ENCODE data around the gene JUN. TPM values are rescaled to one million over a fixed set of nuclear protein-coding genes. Genes with fewer than 3 reads are reported as not detected.

Gene JUN
- total and polyA plus RNA-seq, 2 of the 13 experiments (the other 11 are each of a cell fraction or from before 2014, with no cell fraction given): 18.2 to 22.3 TPM

GRCh38 chr1:58798910-58799442, 15.1 kb upstream of the JUN start:
- ATAC-seq (no peak), DNase-seq (ENCODE audit: low spot score) (no peak), FAIRE-seq (no peak)
- Histone ChIP-seq H4K20me1 (ENCODE audit: insufficient read depth, low read length) (no peaks in the 10 kb centered on the region), H3K9me3 (ENCODE audit: low read length) (no peaks in the 10 kb centered on the region), H3K4me2 (ENCODE audit: low read depth, low read length) (no peak overlapping the region), H3K27ac (ENCODE audit: extremely low read length, insufficient read depth, low read length) (no peak overlapping the region), H3K27me3 (ENCODE audit: control insufficient read depth in 1 of 2, insufficient read depth in 2 of 2, low read length in 2 of 2) (peaks cover 0 to 5% of the 10 kb centered on the region in 2 experiments; a peak in 1 of 5 replicates), H2AFZ (ENCODE audit: low read length) (no peak overlapping the region), H3K79me2 (ENCODE audit: insufficient read depth, low read length) (no peaks in the 10 kb centered on the region), H3K4me3 (replicated peaks in 1 of 3; ENCODE audit: insufficient read depth in 1 of 3, low read depth in 2 of 3, low read length in 3 of 3) (no peak overlapping the region), H3K9ac (ENCODE audit: insufficient read depth, low read depth, low read length) (no peak overlapping the region), H3K36me3 (replicated peaks in 1 of 2; ENCODE audit: control insufficient read depth in 1 of 2, insufficient read depth in 2 of 2, low read length in 2 of 2) (no peaks in the 10 kb centered on the region), H3K4me1 (ENCODE audit: insufficient read depth, low read length) (peaks cover 11% of the 10 kb centered on the region)
- whole genome bisulfite sequencing (ENCODE audit: low lambda C conversion rate): 62% methylated on average over 1 of the region's 1 CpG
- POLR2A ChIA-PET: no interaction called here
- CTCF ChIA-PET (ENCODE audit: low intra/inter-chr PET ratio, low total read pairs): no interaction called here
- BruUV-seq (replicated peaks): no TSS peak
- TF ChIP-seq ZNF891 (CRISPR knock-in tag; IDR thresholded peaks at IDR 0.05) (no peak), BRF2 (CRISPR knock-in tag; IDR thresholded peaks at IDR 0.05) (no peak), ZNF547 (CRISPR knock-in tag; IDR thresholded peaks at IDR 0.05) (no peak), ZNF24 (IDR thresholded peaks at IDR 0.05) (no peak), SRSF1 (optimal IDR thresholded peaks at IDR 0.05; ENCODE audit: low read depth, low read length) (no peak), NRL (CRISPR knock-in tag; IDR thresholded peaks at IDR 0.05; ENCODE audit: borderline replicate concordance) (no peak), CBX2 (IDR thresholded peaks at IDR 0.05; ENCODE audit: low read depth, low read length) (no peak), CBX2 (CRISPR knock-in tag; IDR thresholded peaks at IDR 0.05; ENCODE audit: low read depth) (no peak), PAWR (CRISPR knock-in tag; IDR thresholded peaks at IDR 0.05; ENCODE audit: borderline replicate concordance) (no peak), GTF3A (CRISPR knock-in tag; conservative IDR thresholded peaks at IDR 0.05) (no peak), PBX3 (CRISPR knock-in tag; IDR thresholded peaks at IDR 0.05; ENCODE audit: borderline replicate concordance) (no peak), ZNF543 (CRISPR knock-in tag; IDR thresholded peaks at IDR 0.05) (no peak), MYC (CRISPR knock-in tag; IDR thresholded peaks at IDR 0.05; ENCODE audit: borderline replicate concordance) (no peak), ZNF782 (CRISPR knock-in tag; IDR thresholded peaks at IDR 0.05; ENCODE audit: borderline replicate concordance) (no peak), FOXC1 (CRISPR knock-in tag; IDR thresholded peaks at IDR 0.05; ENCODE audit: borderline replicate concordance) (no peak), ZNF275 (CRISPR knock-in tag; IDR thresholded peaks at IDR 0.05; ENCODE audit: borderline replicate concordance) (no peak), TBP (CRISPR knock-in tag; IDR thresholded peaks at IDR 0.05) (no peak)
- TF ChIP-seq, protein P1, sequence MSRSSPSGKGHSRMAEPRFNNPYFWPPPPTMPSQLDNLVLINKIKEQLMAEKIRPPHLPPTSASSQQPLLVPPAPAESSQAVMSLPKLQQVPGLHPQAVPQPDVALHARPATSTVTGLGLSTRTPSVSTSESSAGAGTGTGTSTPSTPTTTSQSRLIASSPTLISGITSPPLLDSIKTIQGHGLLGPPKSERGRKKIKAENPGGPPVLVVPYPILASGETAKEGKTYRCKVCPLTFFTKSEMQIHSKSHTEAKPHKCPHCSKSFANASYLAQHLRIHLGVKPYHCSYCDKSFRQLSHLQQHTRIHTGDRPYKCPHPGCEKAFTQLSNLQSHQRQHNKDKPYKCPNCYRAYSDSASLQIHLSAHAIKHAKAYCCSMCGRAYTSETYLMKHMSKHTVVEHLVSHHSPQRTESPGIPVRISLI (CRISPR knock-in tag; IDR thresholded peaks at IDR 0.05; ENCODE audit: borderline replicate concordance): no peak
- in situ Hi-C loops (cut with HindIII; ENCODE audit: extremely low pct_ligation_motif_present, low pct_unique_long_range_greater_than_20kb) (no loop called here), intact Hi-C loops (cut with micrococcal nuclease; ENCODE audit: unreplicated experiment) (no loop called here)

Measured in HepG2 (cell line).